ENCODE data around the gene LILRA1.
"Not testable (repeated sequence)": the region's sequence is repeated elsewhere in the genome, so short reads cannot be mapped to it uniquely, and the experiment has no call there.

DNA sequence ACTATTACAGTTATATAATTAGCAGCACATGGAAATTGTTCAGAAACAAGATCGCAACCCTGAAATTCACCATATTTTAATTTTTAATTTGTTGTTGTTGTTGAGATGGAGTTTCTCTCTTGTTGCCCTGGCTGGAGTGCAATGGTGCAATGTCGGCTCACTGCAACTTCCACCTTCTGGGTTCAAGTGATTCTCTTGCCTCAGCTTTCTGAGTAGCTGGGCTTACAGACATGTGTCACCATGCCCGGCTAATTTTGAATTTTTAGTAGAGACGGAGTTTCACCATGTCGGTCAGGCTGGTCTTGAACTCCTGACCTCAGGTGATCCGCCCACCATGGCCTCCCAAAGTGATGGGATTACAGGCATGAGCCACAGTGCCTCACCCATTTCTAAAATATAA, 30.2 kb upstream of the LILRA1 start:
- TF ChIP-seq, protein P1, sequence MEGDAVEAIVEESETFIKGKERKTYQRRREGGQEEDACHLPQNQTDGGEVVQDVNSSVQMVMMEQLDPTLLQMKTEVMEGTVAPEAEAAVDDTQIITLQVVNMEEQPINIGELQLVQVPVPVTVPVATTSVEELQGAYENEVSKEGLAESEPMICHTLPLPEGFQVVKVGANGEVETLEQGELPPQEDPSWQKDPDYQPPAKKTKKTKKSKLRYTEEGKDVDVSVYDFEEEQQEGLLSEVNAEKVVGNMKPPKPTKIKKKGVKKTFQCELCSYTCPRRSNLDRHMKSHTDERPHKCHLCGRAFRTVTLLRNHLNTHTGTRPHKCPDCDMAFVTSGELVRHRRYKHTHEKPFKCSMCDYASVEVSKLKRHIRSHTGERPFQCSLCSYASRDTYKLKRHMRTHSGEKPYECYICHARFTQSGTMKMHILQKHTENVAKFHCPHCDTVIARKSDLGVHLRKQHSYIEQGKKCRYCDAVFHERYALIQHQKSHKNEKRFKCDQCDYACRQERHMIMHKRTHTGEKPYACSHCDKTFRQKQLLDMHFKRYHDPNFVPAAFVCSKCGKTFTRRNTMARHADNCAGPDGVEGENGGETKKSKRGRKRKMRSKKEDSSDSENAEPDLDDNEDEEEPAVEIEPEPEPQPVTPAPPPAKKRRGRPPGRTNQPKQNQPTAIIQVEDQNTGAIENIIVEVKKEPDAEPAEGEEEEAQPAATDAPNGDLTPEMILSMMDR (conservative IDR thresholded peaks at IDR 0.05; ENCODE audit: low read depth, low read length): not testable (repeated sequence)
- TF ChIP-seq EZH2 (IDR thresholded peaks at IDR 0.05; ENCODE audit: low read length, unreplicated experiment); EZH2phosphoT487 (IDR thresholded peaks at IDR 0.05; ENCODE audit: borderline replicate concordance, low read length): not testable (repeated sequence)
